T47D (cell line): ENCODE measurements around the gene TMA7B.
"Not testable (repeated sequence)": the region's sequence is repeated elsewhere in the genome, so short reads cannot be mapped to it uniquely, and the experiment has no call there.

Experiments
- DNase-seq, 2 experiments: peaks; one replicate each; pipeline versions ENCODE4 v3.0.0 to v3.0.0-alpha.2; 2011 to 2012; ENCODE audit warnings: low read depth in 1 of 2, low spot score in 1 of 2
- JUND ChIP-seq: IDR thresholded peaks from 2 replicates; pipeline ENCODE4 v1.6.1; 2012; ENCODE audit warnings: low read depth
- in situ Hi-C: cut with HindIII; loops from 2 replicates; pipeline ENCODE4 v1.10.0; 2016; ENCODE audit warnings: low sequenced_read_pairs, low pct_unique_long_range_greater_than_20kb

The TMA7B gene

DNA sequence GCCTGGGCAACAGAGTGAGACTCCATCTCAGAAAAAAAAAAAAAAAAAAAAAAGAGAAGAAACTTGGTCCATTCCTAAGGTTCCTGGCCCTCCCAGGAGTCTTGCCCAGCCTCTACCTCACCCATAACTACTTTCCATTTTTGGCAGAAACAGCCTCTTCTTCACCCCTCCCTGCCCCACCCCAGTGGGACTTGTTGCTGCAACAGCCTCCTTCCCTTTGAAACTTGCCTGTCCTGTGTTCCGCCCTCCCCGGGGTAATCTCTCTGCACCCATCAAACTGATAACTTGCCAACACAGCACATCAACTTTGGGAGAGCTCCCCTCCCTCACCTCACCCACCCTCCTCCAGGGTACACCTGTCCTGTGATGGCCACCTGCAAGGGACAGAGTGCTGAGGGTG, 24.5 kb downstream of the TMA7B start:
- in situ Hi-C loops = no loop called here
- no peak for TF ChIP-seq JUND
- DNase-seq = no peak

DNA sequence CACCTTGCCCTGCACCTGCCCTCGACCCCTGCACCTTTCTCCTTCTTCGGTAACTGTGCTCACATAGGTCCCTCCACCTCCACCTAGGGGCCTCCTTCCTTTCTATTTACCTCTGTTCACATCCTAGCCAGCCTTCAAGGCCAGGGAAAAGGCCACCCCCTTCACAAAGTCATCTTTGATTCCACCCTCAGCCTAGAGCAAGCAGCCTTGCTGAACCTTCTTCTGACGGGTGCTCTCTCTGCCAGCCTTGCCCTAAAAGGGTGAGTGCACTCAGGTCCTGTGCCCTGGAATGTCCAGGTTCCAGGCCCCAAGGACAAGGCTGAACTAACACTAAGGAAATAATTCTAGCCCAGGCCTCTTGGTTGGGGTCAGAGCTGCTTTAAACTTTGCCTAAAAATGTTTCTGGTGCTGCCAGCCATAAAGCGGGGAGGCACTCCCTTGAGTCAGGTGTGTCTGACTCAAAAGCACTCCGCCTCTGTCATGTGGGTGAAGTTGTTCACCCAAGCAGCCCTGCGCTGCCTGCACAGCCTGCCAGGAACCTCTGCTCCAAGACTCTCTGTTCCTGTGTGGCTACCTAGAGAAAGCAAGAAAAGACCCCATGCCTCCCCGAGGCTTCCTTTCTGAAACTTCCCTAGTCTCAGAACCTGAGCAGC, 25.3 kb downstream of the TMA7B start:
- TF ChIP-seq JUND = no peak
- DNase-seq = no peak
- in situ Hi-C loops = no loop called here

DNA sequence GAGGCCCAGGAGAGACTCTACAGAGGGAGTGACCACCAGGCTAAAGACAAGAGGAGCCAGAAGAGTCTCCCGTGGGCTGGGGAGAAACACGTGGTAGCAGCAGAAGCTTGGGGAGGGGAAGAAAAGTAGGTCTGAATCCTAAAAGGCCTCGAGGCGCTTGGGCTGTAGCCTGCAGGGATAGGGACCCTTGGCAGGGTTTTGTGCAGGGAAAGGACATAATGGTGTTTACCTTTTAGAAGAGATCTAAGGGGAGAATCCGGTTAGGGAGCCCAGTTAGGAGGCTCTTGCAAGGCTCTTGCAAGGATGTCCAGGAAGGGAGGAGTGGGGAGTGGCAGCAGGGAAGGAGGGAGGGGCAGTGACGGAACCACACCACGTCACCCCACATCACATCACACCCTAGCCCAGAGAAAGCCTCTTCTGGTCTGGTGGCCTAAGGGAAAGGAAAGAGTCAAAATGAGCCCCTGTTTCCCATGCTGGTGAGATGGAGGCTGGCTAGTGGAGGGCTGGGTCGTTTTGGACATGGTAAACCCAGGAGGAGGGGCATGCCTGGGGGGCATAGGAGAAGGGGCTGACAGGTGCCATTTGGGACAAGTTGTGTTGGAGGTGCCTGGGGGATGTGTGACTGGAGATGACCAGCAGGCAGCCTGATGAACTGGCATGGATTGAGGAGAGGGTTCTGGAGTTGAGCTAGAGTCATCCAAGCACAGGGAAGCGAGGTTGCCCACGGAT, 28.4 kb downstream of the TMA7B start:
- TF ChIP-seq JUND = no peak
- in situ Hi-C loops = no loop called here
- no peak for DNase-seq

DNA sequence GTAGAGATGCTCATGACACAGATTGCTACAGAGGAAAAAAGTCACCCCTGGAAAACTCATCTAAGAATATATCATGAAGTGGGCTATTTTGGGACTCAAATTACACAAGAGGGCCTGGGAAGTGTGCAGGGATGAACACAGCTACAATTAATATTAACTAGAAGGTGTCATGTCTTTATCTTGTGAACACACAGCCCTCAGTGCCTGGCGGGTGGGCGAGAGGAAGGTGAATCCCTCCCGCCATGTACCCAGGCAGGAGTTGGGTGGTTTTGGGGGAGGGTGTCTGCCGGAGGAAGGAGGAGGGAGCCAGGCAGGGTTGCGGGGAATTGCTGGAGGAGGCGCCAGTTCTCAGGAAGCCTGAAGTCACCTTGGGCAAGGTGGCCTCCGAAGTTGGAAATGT, 29.4 kb downstream of the TMA7B start:
- no peak for DNase-seq
- in situ Hi-C loops = no loop called here
- no peak for TF ChIP-seq JUND

DNA sequence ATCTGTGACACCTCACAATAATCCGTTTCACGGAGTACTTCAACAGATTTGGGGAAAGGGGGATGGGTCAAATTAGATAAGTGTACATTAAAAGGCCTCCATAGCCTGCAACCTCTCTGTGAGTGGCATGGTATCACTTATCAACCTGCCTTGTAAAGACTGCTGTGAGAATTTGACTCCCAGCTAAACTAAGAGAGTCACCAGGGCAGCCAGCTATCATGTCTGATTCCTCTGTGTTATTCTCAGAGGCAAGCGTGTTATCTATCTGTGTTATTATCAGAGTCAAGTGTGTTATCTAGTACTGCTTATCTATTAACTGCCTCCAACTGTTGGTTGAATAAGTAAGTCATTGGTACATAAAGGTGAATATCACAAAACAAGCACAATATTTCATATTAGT, 30.5 kb downstream of the TMA7B start:
- TF ChIP-seq JUND = no peak
- DNase-seq = no peak
- in situ Hi-C loops = no loop called here

DNA sequence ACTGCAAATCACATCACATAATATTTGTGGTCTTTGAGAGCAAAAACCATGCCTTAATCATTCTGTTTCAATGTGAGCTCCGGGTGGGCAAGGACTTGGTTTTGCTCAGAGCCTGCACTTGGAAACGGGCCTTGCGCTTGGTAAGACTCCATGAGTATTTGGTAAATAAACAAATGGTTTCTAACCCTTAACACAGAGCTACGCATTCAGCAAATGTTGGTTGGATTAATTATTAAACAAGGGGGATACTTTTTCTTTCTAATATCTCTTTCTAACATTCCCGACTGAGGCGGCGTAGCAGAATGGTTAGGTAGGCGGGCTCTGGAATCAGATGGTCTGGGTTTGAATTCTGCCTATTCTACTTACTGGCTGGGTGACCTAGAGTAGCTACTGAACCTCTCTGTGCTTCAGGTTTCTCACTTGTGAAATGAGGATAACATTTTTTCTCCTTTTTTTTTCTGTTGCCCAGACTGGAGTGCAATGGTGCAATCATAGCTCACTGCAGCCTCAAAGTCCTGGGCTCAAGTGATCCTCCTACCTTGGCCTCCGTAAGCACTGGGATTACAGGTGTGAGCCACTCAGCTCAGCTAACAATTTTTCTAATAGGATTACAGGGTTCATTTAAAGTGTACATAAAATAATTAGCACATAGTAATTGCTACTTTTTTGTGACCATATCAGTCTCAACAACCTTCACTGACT, 31.1 kb downstream of the TMA7B start:
- TF ChIP-seq JUND = no peak
- DNase-seq = no peak
- in situ Hi-C loops = no loop called here

DNA sequence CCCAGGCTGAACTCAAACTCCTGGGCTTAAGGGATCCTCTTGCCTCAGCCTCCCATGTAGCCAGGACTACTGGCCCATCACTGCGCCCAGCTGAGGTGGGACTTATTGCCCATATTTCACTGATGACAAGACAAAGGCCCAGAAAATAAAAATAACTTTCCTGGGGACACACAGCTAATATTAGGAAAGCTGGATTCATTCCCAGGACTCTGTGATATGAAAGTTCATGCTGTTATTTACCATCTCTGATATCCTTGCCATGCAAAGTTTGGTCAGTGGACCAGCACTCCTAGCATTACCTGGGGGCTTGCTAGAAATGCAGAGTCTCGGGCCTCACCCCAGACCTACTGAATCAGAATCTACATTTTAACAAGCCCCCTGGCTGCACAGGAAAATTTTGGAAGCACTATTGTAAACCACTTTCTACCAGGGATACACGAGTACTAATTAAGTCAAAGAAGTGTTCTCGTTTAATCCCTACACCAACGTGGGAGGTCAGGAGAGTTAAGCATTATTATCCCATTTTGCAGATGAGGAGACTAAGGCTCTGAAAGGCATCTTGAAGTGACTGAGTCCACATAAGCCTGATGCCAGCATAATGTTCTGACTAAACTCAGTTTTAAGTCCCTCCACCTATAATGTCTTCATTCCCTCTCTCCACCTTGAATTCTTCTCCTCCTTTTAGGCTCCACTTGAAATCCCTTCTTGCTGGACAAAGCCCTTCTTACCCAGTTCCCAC, 32.1 kb downstream of the TMA7B start:
- DNase-seq = no peak
- in situ Hi-C loops = no loop called here
- no peak for TF ChIP-seq JUND

DNA sequence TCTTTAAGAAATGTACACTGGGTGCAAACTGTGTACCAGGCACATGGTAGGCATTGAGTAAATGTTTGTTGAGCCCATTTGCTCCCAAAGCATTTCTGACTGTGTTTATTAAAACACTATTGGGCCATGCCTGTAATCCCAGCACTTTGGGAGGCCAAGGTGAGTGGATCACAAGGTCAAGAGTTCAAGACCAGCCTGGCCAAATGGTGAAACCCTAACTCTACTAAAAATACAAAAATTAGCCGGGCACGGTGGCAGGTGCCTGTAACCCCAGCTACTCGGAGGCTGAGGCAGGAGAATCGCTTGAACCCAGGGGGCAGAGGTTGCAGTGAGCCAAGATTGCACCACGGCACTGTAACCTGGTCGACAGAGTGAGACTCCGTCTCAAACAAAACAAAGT, 32.7 kb downstream of the TMA7B start:
- in situ Hi-C loops, DNase-seq: not testable (repeated sequence)

DNA sequence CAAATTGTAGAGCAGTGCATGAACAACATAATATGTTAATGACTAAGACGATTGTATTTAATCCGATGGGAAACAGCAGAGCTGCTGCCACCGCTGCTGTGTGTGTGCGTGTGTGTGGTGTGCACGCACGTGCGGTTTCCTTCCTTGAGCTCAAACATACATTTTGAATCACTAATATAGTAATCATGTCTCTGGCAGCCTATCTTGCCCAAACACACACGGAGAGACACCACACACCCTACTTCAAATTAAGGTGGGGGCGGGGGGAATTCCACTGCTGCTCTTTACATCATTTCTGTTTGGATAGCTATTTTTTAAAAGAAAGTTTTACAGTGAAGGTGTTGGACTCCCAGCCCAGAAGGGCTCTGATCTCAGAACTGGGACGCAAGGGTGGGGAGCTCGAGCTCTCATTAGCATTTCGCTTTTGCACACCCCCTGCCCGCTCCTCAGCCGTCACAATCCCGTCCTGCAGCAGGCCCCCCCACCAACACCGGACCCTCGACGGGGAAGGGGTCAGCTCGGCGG, 33.9 kb downstream of the TMA7B start:
- no peak for DNase-seq
- in situ Hi-C loops = no loop called here
- TF ChIP-seq JUND = no peak

DNA sequence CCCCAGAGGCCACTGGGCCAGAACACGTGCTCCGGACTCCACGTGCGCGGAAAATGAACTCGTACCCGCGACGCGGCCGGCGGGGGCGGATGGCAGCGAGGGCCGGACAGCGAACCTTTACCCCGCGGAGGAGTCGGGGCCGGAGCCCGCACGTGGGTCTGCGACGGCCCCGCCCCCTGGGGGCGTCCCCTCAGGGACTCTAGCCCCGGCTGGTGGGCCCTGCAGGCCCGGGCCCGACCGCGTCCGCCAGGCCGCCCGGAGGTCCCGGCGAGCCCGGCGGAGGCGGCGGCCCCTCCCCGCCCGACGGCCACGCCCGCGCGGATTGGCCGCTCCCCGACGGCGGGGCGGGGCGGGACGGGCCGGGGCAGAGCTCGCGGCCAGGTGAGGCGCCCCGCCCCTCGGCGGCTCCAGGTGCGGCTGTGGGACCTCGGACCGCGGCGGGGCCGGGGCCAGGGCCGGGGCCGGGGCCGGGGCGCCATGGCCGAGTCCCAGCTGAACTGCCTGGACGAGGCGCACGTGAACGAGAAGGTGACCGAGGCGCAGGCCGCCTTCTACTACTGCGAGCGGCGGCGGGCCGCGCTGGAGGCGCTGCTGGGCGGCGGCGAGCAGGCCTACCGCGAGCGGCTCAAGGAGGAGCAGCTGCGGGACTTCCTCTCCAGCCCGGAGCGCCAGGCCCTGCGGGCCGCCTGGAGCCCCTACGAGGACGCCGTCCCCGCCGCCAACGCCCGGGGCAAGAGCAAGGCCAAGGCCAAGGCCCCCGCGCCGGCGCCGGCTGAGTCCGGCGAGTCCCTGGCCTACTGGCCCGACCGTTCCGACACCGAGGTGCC, 34.6 kb downstream of the TMA7B start, which contains the start of gene FAM83F:
TSS of gene FAM83F (plus strand) at position 389 of the 827 bp plus-strand sequence. CDS start at position 478, 89 bp downstream.
- TF ChIP-seq JUND = no peak
- in situ Hi-C loops = no loop called here
- DNase-seq = peak; percentile 74 to 93

DNA sequence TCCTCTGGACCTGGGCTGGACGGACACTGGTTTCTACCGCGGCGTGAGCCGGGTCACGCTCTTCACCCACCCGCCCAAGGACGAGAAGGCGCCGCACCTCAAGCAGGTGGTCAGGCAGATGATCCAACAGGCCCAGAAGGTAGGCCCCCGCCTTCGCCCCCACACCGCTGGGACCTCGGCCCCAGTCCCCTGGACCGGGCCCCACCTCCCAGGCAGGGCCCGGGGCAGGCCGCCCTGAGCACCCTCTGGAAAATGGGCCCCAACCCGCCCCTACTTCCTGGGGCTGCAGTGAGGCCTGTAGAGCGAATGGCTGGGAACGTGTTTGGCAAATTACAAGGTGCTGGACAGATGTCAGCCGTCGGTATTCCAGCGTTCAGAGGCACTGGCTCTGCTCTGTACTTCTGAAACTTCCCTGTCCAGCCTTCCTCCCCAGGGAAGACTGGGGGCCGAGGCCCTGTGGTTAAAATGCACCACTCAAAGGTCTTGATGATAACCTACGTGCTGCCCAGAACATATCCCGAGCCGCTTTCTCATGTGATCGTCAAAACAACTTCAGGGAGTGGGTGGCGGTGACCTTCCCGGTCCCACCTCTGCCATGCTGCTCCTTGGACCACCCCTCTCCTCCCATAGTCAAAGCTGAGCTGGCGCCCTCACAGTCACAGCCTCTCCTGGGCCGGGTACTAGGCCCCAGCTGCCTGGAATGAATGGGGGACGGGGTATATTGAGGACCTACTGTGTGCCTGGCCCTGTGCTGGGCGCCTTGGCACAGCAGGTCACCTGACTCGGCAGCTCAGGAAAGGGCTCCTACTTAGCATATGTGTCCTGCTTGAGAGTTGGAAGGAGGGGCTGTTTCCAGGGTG, 35.4 kb downstream of the TMA7B start:
- no peak for TF ChIP-seq JUND
- in situ Hi-C loops = no loop called here
- no peak for DNase-seq
